K562 (cell line): Measurements from ENCODE around the gene SVIL.

ENCODE experiments used
- CTCF ChIP-seq, 3 experiments: IDR thresholded peaks in 2 of 3; conservative IDR thresholded peaks in 1 of 3; 2 replicates each; pipeline ENCODE4 v1.5.1; 2011 to 2012; ENCODE audit warnings: low read length in 3 of 3, mild to moderate bottlenecking in 3 of 3, control low read depth in 2 of 3, improper control_type of control experiment in 1 of 3, inconsistent platforms in 1 of 3, low read depth in 1 of 3, mixed read lengths in 1 of 3, moderate library complexity in 1 of 3; ENCODE audit not compliant: insufficient read depth in 2 of 3
- FOXJ3 ChIP-seq: sonication (generic); formaldehyde crosslinking; IDR thresholded peaks from 2 replicates; pipeline ENCODE4 v1.4.0; 2020; ENCODE audit warnings: mild to moderate bottlenecking, missing genetic modification reagents
- NCOR1 ChIP-seq: fragments of 450-650 bp; IDR thresholded peaks from 2 replicates; pipeline ENCODE4 v1.6.1; 2016; ENCODE audit warnings: mild to moderate bottlenecking, moderate library complexity
- POLR2A ChIP-seq: fragments of 450-650 bp; conservative IDR thresholded peaks from 2 replicates; pipeline ENCODE4 v1.6.1; 2016
- POLR2AphosphoS2 ChIP-seq: IDR thresholded peaks from 2 replicates; pipeline ENCODE4 v1.6.1; 2012; ENCODE audit warnings: low read length, improper control_type of control experiment
- POLR2AphosphoS5 ChIP-seq: IDR thresholded peaks from 2 replicates; pipeline ENCODE4 v1.6.1; 2011; ENCODE audit warnings: mild to moderate bottlenecking, low read depth, low read length, moderate library complexity; ENCODE audit not compliant: control insufficient read depth, insufficient read depth
- YY1 ChIP-seq, 3 experiments: IDR thresholded peaks; 2 replicates each; pipeline ENCODE4 v1.6.1; 2011; ENCODE audit warnings: low read length in 2 of 3, mild to moderate bottlenecking in 2 of 3, moderate library complexity in 2 of 3, borderline replicate concordance in 1 of 3, control low read depth in 1 of 3, low read depth in 1 of 3; ENCODE audit not compliant: insufficient read depth in 3 of 3, insufficient replicate concordance in 2 of 3, control insufficient read depth in 1 of 3, insufficient read length in 1 of 3; ENCODE audit errors: extremely low read depth in 1 of 3
- ZC3H8 ChIP-seq: fragments of 450-650 bp; IDR thresholded peaks from 2 replicates; pipeline ENCODE4 v1.6.1; 2017

GRCh38 chr10:29434111-29434510 lies 200.7 kb downstream of the SVIL start:
- TF ChIP-seq ZC3H8 (no peak), YY1 (IDR thresholded peaks at IDR 0.05; ENCODE audit: borderline replicate concordance in 1 of 3, control insufficient read depth in 1 of 3, extremely low read depth in 1 of 3, insufficient read depth in 3 of 3, insufficient read length in 1 of 3, insufficient replicate concordance in 2 of 3, low read depth in 1 of 3, low read length in 2 of 3) (no peak), NCOR1 (no peak), FOXJ3 (CRISPR knock-in tag) (no peak), CTCF (IDR thresholded peaks at IDR 0.05 in 2 of 3, conservative IDR thresholded peaks at IDR 0.05 in 1 of 3; ENCODE audit: insufficient read depth in 2 of 3, low read depth in 1 of 3, low read length in 3 of 3) (no peak), POLR2AphosphoS5 (no peak), POLR2AphosphoS2 (no peak), POLR2A (no peak)
